HG02610 (cell line): ENCODE results near the gene UROC1.

ENCODE experiments used
- ATAC-seq: cut with Tn5 transposase; IDR thresholded peaks from one replicate; pipeline ENCODE4 v1.9.1; 2021; ENCODE audit warnings: mild to moderate bottlenecking, moderate library complexity; ENCODE audit not compliant: unreplicated experiment

Gene UROC1

GRCh38 chr3:126497956-126498355 lies 19.6 kb downstream of the UROC1 start:
- no peak for ATAC-seq

- ATAC-seq, result no peak
Observed at GRCh38 chr3:126496894-126497850, 20.4 kb downstream of the UROC1 start.

GRCh38 chr3:126495786-126496185 lies 21.8 kb downstream of the UROC1 start:
- ATAC-seq, result no peak

- ATAC-seq, result no peak
Observed at GRCh38 chr3:126494970-126495230, 22.7 kb downstream of the UROC1 start.

GRCh38 chr3:126494204-126494969 lies 23.2 kb downstream of the UROC1 start:
- no peak for ATAC-seq

- no peak for ATAC-seq
Observed at GRCh38 chr3:126493739-126494138, 23.8 kb downstream of the UROC1 start.

- no peak for ATAC-seq
Observed at GRCh38 chr3:126493051-126493450, 24.5 kb downstream of the UROC1 start.

GRCh38 chr3:126491221-126492013 lies 26.2 kb downstream of the UROC1 start:
- no peak for ATAC-seq

- no peak for ATAC-seq
Observed at GRCh38 chr3:126490619-126491018, 27.0 kb downstream of the UROC1 start.

- ATAC-seq, result no peak
Observed at GRCh38 chr3:126488886-126489569, 28.5 kb downstream of the UROC1 start.

GRCh38 chr3:126488185-126488584 lies 29.4 kb downstream of the UROC1 start:
- no peak for ATAC-seq

GRCh38 chr3:126487151-126487771 lies 30.3 kb downstream of the UROC1 start:
- ATAC-seq, result no peak

- no peak for ATAC-seq
Observed at GRCh38 chr3:126486360-126486847, 31.2 kb downstream of the UROC1 start.

- no peak for ATAC-seq
Observed at GRCh38 chr3:126485956-126486355, 31.6 kb downstream of the UROC1 start.

GRCh38 chr3:126485176-126485897 lies 32.2 kb downstream of the UROC1 start:
- ATAC-seq, result no peak

GRCh38 chr3:126484662-126485061 lies 32.9 kb downstream of the UROC1 start:
- no peak for ATAC-seq

GRCh38 chr3:126484148-126484547 lies 33.4 kb downstream of the UROC1 start:
- no peak for ATAC-seq

- ATAC-seq, result no peak
Observed at GRCh38 chr3:126483321-126483761, 34.2 kb downstream of the UROC1 start.

GRCh38 chr3:126482503-126483255 lies 34.9 kb downstream of the UROC1 start:
- ATAC-seq, result no peak
